NCI-H524 treated with DMSO at 0.1 percent for 48 hours (cell line): ENCODE results near the gene GGT5.
"Not testable (repeated sequence)": the region's sequence is repeated elsewhere in the genome, so short reads cannot be mapped to it uniquely, and the experiment has no call there.

Experiments used
- DNase-seq: peaks from one replicate; lab custom pipeline; 2025; lab: John Stamatoyannopoulos, UW

GGT5 gene

DNA sequence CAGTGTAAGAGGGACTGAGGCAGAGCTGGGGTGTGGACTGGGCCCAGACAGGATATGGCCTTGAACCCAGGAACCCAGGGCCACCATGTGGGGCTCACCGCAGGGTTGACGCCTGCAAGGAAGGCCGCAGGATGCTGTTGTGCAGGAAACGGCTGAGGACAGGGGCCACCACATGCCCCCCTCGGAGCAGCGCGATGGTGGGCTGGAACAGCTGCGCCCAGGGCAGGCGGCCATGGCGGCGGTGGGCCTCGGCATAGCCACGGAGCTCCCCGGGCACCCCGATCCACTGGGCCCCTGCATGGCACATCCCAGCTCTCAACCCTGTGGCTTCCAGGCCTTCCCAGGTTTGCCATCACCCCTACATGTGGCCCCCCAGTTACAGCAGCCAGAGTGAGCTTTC, 12.2 kb downstream of the GGT5 start:
- no peak for DNase-seq

DNA sequence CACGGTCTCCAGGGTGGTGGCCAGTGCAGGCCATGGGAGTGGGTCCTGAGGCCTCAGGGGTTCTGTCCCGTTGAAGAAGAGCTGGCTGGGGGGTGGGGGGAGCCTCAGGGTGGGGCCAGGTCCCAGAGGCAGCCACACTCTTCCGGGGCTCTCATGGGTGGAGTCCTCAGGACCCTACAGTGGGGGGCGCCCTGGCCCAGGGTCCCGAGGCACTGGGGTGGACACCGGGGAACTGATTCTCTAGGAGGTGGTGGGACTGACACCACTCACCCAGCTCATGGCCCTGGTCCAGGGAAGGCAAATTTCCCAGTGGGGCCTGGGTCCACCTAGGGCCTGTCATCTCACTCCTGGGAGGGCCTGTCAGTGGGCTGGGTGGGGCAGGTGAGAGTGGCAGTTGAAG, 12.8 kb downstream of the GGT5 start:
- DNase-seq, result no peak

DNA sequence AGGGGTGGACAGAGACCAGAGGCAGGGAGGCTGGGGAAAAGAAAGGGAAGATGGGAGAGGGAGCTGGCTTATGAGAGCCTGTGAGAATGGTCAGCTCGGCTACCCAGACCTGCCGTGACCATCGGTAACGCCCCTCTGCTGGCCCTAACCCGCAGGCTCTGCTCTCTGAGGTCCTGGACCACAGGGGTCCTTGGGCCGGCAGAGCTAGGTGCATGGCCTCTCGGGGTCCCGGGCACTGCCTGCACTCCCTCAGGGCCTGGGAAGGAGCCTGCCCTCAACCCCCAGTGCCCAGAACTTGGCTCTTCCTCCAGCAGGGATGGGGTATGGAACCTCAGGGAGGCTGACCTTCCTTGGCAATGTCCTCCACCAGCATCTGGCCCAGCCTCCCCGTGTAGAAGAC, 13.2 kb downstream of the GGT5 start:
- no peak for DNase-seq

DNA sequence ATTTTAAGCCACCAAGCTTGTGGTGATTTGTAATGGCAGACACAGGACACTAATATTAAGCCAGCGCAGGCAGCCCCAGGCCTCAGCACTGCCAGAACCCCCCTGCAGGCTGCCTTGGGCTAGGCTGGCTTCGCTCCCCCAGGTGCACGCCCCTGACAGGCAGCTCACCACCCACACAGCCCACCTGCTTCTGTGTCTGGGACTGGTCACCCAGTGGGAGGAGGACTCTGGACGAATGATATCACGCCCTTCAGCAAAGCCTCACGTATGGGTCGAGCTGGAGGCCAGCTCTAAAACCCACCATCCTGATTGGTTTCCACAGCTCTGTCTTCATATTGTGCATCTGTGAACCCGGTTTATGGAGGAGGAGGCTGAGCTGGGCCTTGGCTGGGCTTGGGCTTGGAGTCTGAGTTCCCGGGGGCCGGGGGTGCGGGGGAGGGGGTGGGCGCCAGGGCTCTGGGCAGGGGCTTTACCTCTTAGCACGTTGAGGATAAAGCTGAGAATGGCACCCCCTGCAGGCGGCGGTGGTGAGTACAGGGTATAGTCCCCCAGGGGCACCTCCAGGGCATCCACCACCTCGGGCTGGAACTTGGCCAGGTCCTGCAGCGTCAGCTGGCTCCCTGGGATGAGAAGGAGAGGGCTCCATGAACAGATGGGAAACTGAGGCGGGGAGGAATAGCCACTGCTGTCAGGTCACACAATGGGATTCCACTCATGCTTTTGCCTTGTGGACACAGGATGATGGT, 13.8 kb downstream of the GGT5 start:
- no peak for DNase-seq

DNA sequence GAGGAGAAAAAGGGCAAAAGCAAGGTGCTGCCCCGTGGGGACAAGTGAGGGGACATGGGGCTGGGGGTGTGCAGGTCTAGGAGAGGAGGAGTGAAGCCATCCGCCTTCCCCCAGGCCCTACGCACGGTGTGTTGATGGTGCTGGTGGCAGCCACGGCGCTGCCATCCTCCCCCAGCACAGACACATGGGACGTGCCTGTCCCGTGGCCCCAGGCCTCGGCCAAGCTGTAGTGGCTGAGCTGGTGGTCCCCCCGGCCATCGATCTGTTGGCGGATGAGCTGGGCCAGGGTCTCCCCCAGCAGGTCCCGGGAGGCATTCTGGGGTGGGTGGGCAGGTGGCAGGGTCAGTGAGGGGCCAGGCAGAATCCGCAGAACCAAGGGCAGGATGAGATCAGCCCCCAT, 18.9 kb downstream of the GGT5 start:
- DNase-seq, result no peak

DNA sequence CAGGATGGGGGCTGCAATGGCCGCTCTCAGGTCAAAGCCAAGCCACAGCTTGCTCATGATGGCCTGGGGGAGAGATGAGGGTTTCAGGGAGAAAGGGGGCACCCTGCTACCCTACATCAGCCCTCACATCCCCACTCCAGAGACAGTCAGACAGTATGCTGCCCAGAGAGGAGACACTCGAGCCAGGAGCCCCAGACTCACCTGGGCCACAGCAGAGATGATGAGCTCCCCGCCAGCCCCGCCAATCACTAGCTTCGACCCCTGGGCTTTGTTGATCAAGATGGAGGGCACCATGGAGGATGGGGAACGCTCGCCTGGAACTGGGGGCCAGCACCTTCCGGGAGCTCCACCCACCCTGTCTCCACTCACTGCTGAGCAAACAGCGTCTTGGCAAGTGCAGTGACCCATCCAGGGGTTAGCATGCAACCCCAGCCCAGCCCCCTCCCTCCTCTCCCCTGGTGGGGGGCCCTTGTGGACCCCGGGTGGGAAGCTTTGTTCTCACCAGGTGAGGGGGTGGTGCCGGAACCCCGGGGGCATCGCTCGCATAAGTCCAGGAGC, 19.8 kb downstream of the GGT5 start:
- DNase-seq, result no peak

DNA sequence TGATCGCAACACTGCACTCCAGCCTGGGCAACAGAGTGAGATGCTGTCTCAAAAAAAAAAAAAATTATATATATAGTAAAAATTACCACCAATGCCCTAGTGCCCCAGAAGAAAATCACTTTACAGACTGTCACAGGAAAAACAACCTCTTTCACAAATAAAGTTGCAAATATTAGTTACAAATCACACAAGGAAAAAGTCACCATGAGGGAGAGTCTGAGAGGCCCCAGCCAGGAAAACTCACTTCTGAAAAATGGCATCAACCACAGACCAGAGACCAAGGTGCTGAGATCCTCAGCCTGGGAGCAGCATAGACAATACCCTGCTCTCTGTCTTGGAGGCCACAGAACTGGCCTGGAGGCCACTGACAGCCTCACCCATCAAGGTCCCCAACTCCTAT, 20.4 kb downstream of the GGT5 start:
- DNase-seq, result no peak

DNA sequence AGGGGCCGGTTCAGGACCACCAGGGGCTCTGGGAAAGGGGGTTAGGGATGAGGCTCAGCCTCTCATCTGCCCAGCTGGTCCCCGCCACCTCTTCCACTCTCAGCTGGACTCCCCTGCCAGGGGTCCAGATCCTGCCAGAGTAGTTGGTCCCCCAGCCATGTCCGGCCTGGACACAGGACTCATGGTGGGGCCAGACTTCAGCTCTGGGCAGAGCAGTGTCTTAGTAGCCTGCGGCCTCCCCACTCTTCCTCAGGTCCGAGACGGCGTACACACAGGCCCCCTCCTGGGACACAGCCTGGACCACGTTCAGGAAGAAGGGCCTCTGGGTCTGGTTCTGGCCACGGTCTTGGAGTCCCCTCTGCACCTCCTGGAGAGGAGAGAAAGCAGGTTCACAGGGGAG, 25.1 kb downstream of the GGT5 start:
- no peak for DNase-seq

DNA sequence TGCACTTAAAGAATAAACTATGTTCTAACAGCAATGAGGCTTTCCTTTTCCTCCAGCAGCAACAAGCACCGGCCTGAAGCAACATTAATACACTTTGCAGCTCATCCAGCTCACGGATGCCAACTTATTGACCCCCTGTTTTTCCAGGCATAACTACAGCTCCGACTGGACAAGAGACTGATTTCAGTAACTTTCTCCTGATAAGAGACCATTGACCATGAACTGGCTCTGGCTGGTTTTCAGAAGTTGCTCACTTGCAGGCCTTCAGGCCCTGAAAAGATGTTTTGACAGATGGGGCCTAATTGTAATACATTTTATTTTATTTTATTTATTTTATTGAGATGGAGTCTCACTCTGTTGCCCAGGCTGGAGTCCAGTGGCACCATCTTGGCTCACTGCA, 27.5 kb downstream of the GGT5 start:
- no peak for DNase-seq

DNA sequence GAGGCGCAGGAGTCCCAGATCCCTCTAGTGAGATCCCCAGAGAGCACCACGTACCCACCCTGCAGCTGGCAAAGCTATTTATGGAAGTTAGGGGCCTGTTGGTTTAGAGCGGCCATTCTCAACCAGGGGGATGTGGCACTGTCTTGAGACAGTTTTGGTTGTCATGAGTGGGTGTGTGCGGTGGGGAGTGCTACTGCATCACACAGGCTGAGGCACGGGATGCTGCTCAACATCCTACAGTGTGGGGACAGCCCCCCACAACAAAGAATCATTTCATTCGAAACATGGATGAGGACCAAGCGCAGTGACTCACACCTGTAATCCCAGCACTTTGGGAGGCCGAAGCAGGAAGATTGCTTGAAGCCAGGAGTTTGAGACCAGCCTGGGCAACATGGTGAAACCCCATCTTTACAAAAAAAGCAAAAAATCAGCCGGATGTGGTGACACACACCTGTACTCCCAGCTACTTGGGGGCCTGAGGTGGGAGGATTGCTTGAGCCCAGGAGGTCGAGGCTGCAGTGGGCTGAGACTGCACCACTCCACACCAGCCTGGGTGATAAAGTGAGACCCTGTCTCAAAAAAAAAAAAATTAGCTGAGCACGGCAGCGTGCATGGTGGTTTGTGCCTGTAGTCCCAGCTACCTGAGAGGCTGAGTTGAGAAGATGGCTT, 28.2 kb downstream of the GGT5 start:
- no peak for DNase-seq

DNA sequence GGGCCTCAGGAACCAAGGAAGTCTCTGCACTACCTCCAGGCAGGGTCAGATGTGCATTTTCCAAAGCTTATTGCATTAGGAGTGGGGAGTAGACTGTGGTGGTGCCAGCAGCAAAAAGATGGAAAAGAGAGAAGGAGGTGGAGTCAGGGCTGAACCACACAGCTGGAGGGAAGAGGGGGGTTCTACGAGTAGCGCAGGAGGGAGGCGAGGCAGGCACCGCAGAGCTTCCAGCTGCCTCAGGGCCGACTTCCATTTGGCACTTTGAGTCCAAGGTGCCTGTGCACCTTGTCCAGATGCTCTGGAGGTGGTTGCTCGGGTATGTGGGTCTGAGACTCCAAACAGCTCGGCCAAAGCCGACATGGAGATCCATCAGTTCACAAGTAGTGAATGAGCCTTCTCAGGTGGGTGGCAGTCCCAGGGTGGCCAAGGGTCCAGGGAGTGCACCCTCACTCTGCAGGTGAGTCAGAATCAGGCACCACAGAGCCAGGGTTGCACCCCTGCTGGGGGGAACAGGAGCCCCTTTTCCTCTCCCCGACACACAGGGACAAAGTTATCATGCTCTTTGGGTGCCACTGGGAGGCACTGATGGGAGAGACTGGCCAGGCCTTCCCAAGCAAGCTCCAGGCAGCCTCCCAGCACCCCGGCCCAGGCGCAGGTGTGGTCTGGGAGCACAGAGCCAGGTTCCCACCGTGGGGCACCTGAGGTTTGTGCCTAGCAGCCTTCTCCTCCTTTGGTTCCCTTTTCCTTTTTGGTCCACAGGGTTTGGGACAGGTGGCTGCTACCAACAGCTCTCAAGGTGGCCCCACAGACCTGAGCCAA, 30.2 kb downstream of the GGT5 start:
- no peak for DNase-seq

DNA sequence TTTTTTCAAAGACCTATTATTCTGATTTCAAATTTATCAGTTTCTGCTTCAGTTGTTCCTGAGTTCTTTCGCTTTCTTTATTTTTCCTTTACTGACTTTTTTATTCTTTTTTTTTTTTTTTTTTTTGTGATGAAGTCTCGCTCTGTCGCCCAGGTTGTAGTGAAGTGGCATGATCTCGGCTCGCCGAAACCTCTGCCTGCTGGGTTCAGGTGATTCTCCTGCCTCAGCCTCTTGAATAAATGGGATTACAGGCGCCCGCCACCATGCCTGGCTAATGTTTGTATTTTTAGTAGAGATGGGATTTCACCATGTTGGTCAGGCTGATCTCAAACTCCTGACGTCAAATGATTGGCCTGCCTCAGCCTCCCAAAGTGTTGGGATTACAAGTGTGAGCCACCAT, 31.8 kb downstream of the GGT5 start:
- DNase-seq, result not testable (repeated sequence)

DNA sequence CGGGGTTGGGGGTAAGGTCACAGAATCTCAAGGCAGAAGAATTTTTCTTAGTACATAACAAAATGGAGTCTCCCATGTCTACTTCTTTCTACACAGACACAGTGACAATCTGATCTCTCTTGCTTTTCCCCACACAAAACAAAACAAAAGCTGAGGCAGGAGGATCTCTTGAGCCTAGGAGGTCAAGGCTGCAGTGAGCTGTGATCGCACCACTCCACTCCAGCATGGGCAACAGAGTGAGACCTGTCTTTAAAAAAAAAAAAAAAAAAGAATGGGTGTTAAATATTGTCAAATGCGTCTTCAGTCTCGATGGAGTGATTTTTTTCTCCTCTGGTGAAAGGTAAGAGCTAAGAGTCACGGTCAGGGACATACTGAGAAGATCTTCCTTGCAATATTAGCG, 33.2 kb downstream of the GGT5 start:
- DNase-seq, result not testable (repeated sequence)

DNA sequence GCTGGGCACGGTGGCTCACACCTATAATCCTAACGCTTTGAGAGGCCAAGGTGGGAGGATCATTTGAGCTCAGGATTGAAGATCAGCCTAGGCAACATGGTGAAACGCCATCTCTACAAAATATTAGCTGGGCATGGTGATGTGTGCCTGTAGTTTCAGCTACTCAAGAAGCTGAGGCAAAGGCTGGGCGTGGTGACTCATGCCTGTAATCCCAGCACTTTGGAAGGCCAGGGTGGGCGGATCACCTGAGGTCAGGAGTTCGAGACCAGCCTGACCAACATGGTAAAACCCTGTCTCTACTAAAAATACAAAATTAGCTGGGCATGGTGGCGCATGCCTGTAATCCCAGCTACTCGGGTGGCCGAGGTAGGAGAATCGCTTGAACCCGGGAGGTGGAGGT, 34.5 kb downstream of the GGT5 start:
- DNase-seq, result not testable (repeated sequence)

DNA sequence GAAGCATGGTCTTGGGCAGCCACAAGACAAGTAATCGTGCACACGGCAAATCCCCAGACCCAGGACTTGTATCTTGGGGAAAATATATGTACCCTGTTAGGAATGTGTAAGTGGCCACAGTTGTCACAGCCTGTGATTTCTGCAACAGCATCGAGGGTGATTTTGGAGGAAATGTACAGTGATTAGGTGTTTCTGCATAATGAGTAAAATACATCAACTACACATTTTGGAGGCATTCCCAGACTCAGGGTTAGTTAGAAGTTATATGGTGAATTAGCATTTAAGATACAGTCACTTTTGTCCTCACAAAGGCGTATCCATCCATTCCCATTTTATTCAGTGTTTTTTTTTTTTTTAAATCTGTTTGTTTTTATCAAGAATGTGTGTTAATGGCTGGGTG, 35.2 kb downstream of the GGT5 start:
- DNase-seq, result no peak

DNA sequence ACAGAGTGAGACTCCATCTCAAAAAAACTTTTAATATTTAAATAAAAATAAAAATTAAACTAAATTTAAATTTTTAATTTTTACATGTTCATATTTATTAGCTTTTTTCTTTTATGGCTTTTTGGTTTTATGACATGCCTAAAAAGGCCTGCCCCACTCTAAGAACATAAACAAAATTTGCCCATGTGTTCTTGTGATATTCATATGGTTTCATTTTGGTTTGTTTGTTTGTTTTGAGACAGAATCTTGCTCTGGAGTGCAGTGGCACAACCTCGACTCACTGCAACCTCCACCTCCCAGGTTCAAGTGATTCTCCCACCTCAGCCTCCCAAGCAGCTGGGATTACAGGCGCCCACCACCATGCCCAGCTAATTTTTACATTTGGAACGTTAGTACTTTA, 35.9 kb downstream of the GGT5 start:
- DNase-seq, result no peak

DNA sequence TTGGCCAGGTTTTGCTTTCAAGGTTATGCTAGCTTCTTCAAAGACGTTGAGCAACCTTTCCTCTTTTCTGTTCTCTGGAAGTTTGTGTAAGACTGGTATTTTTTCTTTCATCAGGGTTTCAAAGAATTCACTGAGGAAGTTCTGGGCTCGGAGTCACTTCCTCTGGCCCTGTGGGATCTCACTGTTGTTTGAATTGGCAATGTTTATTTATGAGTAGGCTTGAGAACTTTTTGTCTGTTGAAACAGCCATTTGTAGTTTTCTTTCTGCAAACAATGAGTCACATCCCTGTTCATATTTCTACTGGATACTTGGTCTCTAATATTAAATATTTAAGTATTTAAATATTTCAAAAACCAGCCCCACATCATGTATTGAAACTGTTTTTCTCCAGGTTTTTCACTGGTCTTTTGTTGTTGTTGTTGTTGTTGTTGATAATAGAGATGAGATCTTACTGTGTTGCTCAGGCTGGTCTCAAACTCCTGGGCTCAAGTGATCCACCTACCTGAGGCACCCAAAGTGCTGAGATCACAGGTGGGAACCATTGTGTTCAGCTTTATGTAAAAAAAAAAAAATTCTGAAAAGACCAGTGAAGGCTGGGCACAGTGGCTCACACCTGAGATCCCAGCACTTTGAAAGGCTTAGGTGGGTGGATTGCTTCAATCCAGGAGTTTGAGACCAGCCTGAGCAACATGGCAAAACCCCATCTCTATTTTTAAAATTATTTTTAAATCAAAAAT, 36.7 kb downstream of the GGT5 start:
- DNase-seq, result no peak

DNA sequence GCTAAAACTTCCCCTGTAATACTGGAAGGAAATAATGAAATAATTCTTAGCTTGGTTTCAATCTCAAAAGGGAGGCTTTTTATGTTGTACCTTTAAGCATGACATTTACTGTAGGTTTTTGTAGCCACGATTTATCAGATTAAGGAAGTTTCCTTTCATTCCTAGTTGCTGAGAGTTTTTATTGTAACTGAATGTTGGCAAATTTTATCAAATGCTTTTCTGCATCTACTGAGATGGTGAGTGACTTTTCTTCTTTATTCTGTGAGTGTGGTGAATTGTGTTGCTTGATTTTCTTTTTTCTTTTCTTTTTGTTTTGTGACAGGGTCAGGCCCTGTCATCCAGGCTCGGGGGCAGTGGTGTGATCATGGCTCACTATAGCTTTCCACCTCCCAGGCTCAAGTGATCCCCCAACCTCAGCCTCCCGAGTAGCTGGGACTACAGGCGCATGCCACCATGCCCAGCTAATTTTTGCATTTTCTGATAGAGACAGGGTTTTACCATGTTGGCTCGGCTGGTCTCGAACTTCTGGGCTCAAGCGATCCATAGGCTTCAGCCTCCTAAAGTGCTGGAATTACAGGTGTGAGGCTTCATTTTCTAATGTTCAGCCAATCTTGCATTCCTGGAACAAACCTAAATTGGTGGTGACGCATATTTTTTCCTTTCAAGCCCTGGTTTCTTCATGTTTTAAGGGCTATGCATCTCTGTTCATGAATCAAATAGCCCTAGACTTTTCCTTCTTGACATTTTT, 37.4 kb downstream of the GGT5 start:
- no peak for DNase-seq

DNA sequence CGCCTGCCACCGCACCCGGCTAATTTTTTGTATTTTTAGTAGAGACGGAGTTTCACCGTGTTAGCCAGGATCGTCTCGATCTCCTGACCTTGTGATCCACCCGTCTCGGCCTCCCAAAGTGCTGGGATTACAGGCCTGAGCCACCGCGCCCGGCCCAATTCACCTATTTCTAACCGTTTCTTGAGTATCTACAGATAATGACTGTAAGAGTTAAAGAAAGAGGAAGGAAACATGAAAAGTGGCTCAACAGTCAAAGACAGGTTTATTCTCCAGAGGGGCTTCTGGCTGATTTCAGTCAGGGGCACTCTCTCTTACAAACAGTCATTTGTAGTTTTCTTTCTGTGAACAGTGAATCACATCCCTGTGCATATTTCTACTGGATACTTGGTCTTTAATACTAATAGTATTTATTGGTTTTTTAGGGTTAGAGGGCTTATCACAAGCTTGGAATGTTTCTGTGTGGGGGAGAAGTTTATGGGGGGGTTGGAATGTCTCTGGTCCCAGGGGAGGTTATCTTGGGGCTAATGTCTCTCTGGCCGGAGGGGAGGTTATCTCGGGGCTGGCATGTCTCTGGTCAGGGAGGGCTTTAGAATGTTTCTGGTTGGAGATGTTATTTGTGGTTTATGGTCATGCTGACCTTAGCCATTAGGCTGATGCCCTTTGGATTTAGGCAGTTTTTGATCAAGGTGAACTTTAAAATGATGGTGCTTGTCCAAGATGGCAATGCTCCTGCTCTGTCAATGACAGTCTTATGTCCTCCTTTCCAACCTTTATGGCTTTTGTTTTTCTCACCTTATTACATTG, 38.2 kb downstream of the GGT5 start:
- not testable (repeated sequence) for DNase-seq

DNA sequence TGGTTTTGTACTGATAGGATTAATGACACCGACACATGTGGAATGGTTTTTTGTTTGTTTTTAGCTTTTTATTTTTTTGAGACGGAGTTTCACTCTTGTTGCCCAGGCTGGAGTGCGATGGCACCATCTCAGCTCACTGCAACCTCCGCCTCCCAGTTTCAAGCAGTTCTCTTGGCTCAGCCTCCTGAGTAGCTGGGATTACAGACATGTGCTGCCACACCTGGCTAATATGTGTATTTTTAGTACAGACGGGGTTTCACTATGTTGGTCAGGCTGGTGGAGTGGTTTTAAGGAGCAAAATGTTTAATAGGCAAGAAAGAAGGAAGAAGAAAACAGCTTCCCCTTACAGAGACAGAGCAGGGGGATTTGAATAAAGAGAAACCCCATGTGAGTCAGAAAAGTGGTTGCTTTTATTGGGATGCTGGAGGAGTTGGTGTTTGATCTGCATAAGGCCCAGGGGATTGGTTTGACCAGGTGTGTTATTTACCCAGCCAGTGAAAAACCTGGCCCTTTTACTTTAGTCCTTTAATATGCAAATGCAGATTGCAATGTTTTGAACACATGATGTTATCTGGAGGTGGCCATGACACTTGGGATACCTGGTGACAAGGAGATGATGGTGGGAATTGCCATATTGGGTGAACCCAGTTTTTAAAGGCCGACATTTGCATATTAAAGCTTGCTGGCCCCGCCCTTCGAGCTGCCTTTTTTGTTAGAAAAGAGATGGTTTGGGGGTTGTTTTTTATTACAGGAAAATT, 39.3 kb downstream of the GGT5 start:
- DNase-seq, result no peak
